H9 (cell line): Measurements from ENCODE around the gene TRMT1. TPM values are rescaled to one million over a fixed set of nuclear protein-coding genes. Genes with fewer than 3 reads are reported as not detected.

Experiments
- DNase-seq: peaks from one replicate; pipeline ENCODE4 v3.0.0-alpha.2; 2017
- H2AFZ ChIP-seq: one replicate; pipeline ENCODE4 v1.6.1; 2013; ENCODE audit warnings: mild to moderate bottlenecking, low read length, control low read depth, moderate library complexity
- H2AK5ac ChIP-seq: 2 replicates; pipeline ENCODE4 v1.6.1; 2013; ENCODE audit warnings: low read length, control low read depth, mixed read lengths; ENCODE audit not compliant: insufficient read length
- H2BK120ac ChIP-seq: one replicate; pipeline ENCODE4 v1.6.1; 2013; ENCODE audit warnings: low read depth, mild to moderate bottlenecking, low read length, control low read depth, inconsistent platforms; ENCODE audit not compliant: poor library complexity, severe bottlenecking
- H2BK12ac ChIP-seq: 2 replicates; pipeline ENCODE4 v1.6.1; 2013; ENCODE audit warnings: low read length, control low read depth, mixed read lengths, low read depth; ENCODE audit not compliant: insufficient read length
- H2BK15ac ChIP-seq: 2 replicates; pipeline ENCODE4 v1.6.1; 2013; ENCODE audit warnings: low read depth, low read length, control low read depth
- H2BK20ac ChIP-seq: one replicate; pipeline ENCODE4 v1.6.1; 2013; ENCODE audit warnings: low read depth, mild to moderate bottlenecking, low read length, control low read depth, inconsistent platforms; ENCODE audit not compliant: poor library complexity, severe bottlenecking
- H2BK5ac ChIP-seq: 2 replicates; pipeline ENCODE4 v1.6.1; 2013; ENCODE audit warnings: low read length, control low read depth, mixed read lengths; ENCODE audit not compliant: insufficient read length
- H3K14ac ChIP-seq: 2 replicates; pipeline ENCODE4 v1.6.1; 2013; ENCODE audit warnings: low read length, control low read depth; ENCODE audit not compliant: insufficient read depth
- H3K18ac ChIP-seq: 2 replicates; pipeline ENCODE4 v1.6.1; 2013; ENCODE audit warnings: low read depth, mild to moderate bottlenecking, mixed read lengths, low read length, control low read depth; ENCODE audit not compliant: insufficient read length
- H3K23ac ChIP-seq: 2 replicates; pipeline ENCODE4 v1.6.1; 2013; ENCODE audit warnings: low read length, control low read depth, mixed read lengths, low read depth; ENCODE audit not compliant: insufficient read length
- H3K23me2 ChIP-seq: 2 replicates; pipeline ENCODE4 v1.6.1; 2013; ENCODE audit warnings: low read depth, mild to moderate bottlenecking, mixed read lengths, low read length, control low read depth; ENCODE audit not compliant: insufficient read length, poor library complexity, severe bottlenecking
- H3K27ac ChIP-seq: 2 replicates; pipeline ENCODE4 v1.5.1; 2013; ENCODE audit warnings: low read length, control low read depth, mixed read lengths, low read depth; ENCODE audit not compliant: insufficient read length
- H3K27me3 ChIP-seq: 2 replicates; pipeline ENCODE4 v1.6.1; 2013; ENCODE audit warnings: low read length, control low read depth, inconsistent platforms; ENCODE audit not compliant: insufficient read depth
- H3K4ac ChIP-seq: 2 replicates; pipeline ENCODE4 v1.6.1; 2013; ENCODE audit warnings: low read depth, mild to moderate bottlenecking, control low read depth, inconsistent platforms, low read length, moderate library complexity
- H3K4me1 ChIP-seq: 2 replicates; pipeline ENCODE4 v1.6.1; 2013; ENCODE audit warnings: low read length, control low read depth, inconsistent platforms; ENCODE audit not compliant: insufficient read depth
- H3K4me2 ChIP-seq: 2 replicates; pipeline ENCODE4 v1.6.1; 2013; ENCODE audit warnings: low read length, control low read depth, mixed read lengths; ENCODE audit not compliant: insufficient read length, insufficient read depth
- H3K56ac ChIP-seq: 2 replicates; pipeline ENCODE4 v1.6.1; 2013; ENCODE audit warnings: low read depth, mild to moderate bottlenecking, mixed read lengths, low read length, control low read depth; ENCODE audit not compliant: insufficient read length
- H3K79me1 ChIP-seq: 2 replicates; pipeline ENCODE4 v1.6.1; 2013; ENCODE audit warnings: low read depth, mild to moderate bottlenecking, moderate library complexity, low read length, control low read depth, inconsistent platforms; ENCODE audit not compliant: insufficient read depth, poor library complexity, severe bottlenecking
- H3K79me2 ChIP-seq: 2 replicates; pipeline ENCODE4 v1.6.1; 2013; ENCODE audit warnings: low read length, control low read depth, inconsistent platforms; ENCODE audit not compliant: insufficient read depth
- H3K9ac ChIP-seq: 2 replicates; pipeline ENCODE4 v1.6.1; 2013; ENCODE audit warnings: low read length, control low read depth, mixed read lengths; ENCODE audit not compliant: insufficient read length; ENCODE audit errors: extremely low read depth
- H3K9me3 ChIP-seq: one replicate; pipeline ENCODE4 v1.6.1; 2013; ENCODE audit warnings: low read depth, low read length, inconsistent platforms; ENCODE audit not compliant: control insufficient read depth
- H3T11ph ChIP-seq: one replicate; pipeline ENCODE4 v1.6.1; 2013; ENCODE audit warnings: mild to moderate bottlenecking, low read length, control low read depth, inconsistent platforms
- H4K20me1 ChIP-seq: one replicate; pipeline ENCODE4 v1.6.1; 2013; ENCODE audit not compliant: control insufficient read depth, insufficient read length, insufficient read depth
- H4K5ac ChIP-seq: 2 replicates; pipeline ENCODE4 v1.6.1; 2013; ENCODE audit warnings: low read depth, mild to moderate bottlenecking, mixed read lengths, low read length, control low read depth; ENCODE audit not compliant: insufficient read length
- H4K8ac ChIP-seq: replicated peaks from 2 replicates; pipeline ENCODE4 v1.6.1; 2013; ENCODE audit warnings: low read length, control low read depth, mixed read lengths, low read depth; ENCODE audit not compliant: insufficient read length
- H4K91ac ChIP-seq: 2 replicates; pipeline ENCODE4 v1.6.1; 2013; ENCODE audit warnings: low read depth, mild to moderate bottlenecking, moderate library complexity, mixed read lengths, low read length, control low read depth; ENCODE audit not compliant: insufficient read length
- H3K27ac Mint-ChIP-seq, 3 experiments: 2 replicates in 2 of 3; 3 replicates in 1 of 3; pipeline ENCODE4 v1.8.0; 2020 to 2021; ENCODE audit warnings: mixed read lengths in 3 of 3, mild to moderate bottlenecking in 1 of 3, moderate library complexity in 1 of 3
- H3K27me3 Mint-ChIP-seq: 2 replicates; pipeline ENCODE4 v1.8.0; 2021; ENCODE audit warnings: low read depth, mild to moderate bottlenecking, moderate library complexity, mixed read lengths
- H3K36me3 Mint-ChIP-seq, 3 experiments: 2 replicates in 2 of 3; 3 replicates in 1 of 3; pipeline ENCODE4 v1.8.0; 2020 to 2021; ENCODE audit warnings: low read depth in 3 of 3, mixed read lengths in 3 of 3; ENCODE audit not compliant: insufficient read depth in 1 of 3
- H3K4me1 Mint-ChIP-seq, 2 experiments: 2 replicates each; pipeline ENCODE4 v1.8.0; 2020; ENCODE audit warnings: mixed read lengths in 2 of 2
- H3K4me3 Mint-ChIP-seq, 2 experiments: 2 replicates in 1 of 2; 3 replicates in 1 of 2; pipeline ENCODE4 v1.8.0; 2020 to 2021; ENCODE audit warnings: mild to moderate bottlenecking in 2 of 2, mixed read lengths in 2 of 2, moderate library complexity in 1 of 2
- H3K9me3 Mint-ChIP-seq, 2 experiments: 2 replicates in 1 of 2; 3 replicates in 1 of 2; pipeline ENCODE4 v1.8.0; 2020; ENCODE audit warnings: mild to moderate bottlenecking in 2 of 2, mixed read lengths in 2 of 2, moderate library complexity in 1 of 2
- WGBS: extraction: QIAGEN DNeasy Blood & Tissue Kit; methylation state at CpG from one replicate; pipeline ENCODE4 v1.1.7; 2013; ENCODE audit warnings: missing lambda C conversion rate, low lambda C conversion rate, mixed read lengths; ENCODE audit not compliant: insufficient read length; ENCODE audit errors: extremely low coverage; 5-methylcytosine and 5-hydroxymethylcytosine counted together
- total RNA-seq: library from RNA; stranded (reverse); gene quantifications from 2 replicates; pipeline ENCODE4 v1.2.1, GENCODE V29; 2021
- TF ChIP-seq, protein P1 (sequence below): fragments of 200-600 bp; sonication (generic); conservative IDR thresholded peaks from 3 replicates; pipeline ENCODE4 v1.8.0; 2021; ENCODE audit warnings: antibody characterized with exemption, mild to moderate bottlenecking

Gene TRMT1
- total RNA-seq, 1 experiment from 2014 or later, result 95.7 TPM

DNA sequence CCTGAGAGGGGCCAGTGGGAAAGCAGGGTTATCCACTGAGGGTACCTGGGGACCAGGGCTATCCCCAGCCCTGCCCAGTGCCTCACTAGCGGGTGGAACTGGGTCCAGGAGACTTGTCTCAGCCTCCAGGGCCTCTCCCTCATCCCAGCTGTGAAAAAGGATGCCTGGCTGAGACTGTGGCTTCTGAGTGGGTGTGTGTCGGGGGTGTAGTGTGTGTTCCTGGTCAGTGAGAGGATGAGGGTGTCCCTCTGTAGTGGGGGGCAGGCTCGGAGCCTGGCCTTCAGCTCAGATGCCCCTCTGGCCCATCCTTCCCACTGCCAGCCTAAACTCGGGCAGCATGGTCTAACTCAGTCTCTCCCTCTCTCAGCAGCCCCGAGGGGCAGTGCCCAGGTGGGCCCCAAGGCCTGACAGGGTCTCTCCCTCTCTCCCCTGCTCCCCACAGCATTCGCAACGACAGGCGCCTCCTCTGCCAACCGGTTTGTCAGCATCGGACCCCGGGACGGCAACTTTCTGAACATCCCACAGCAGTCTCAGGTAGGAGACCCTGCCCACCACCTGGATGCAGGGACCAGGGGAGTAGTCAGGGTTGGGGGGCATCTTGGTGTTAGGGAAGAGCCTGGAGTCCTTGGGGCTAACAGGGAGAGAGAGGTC lies 26.6 kb downstream of the TRMT1 start:
- Histone ChIP-seq H3K56ac (no peak overlapping the region), H3K79me2 (no peaks in the 10 kb centered on the region), H4K8ac (no peak overlapping the region), H4K20me1 (no peaks in the 10 kb centered on the region), H2BK120ac (no peak overlapping the region), H3K23me2 (no peaks in the 10 kb centered on the region), H3K14ac (no peak overlapping the region), H2BK15ac (no peak overlapping the region), H3K9me3 (no peaks in the 10 kb centered on the region), H3T11ph (no peak overlapping the region), H2AFZ (no peak overlapping the region), H2BK20ac (no peak overlapping the region), H3K23ac (no peak overlapping the region), H3K27ac (no peak overlapping the region), H3K79me1 (no peaks in the 10 kb centered on the region), H3K18ac (no peak overlapping the region), H2BK12ac (no peak overlapping the region), H3K4ac (no peak overlapping the region), H3K9ac (no peak overlapping the region), H3K27me3 (peaks cover 6% of the 10 kb centered on the region; the same call in 1 of the 2 replicates), H4K91ac (no peak overlapping the region), H2AK5ac (no peak overlapping the region), H3K4me1 (0 out of 2 replicates have a peak, but pooled peaks cover 2% of the 10 kb centered on the region), H3K4me2 (no peak overlapping the region), H4K5ac (no peak overlapping the region), H2BK5ac (no peak overlapping the region)
- no CpG with 5 or more reads among the region's 12 CpGs for WGBS
- H3K27ac Mint-ChIP-seq, result peak overlapping the region in 1 of 3 experiments; percentile 76; a peak in 1 of 7 replicates
- peaks cover 62% of the 10 kb centered on the region for H3K27me3 Mint-ChIP-seq
- peaks cover 22 to 41% of the 10 kb centered on the region in 2 experiments for H3K4me1 Mint-ChIP-seq
- H3K4me3 Mint-ChIP-seq, result no peak overlapping the region
- TF ChIP-seq, protein P1, sequence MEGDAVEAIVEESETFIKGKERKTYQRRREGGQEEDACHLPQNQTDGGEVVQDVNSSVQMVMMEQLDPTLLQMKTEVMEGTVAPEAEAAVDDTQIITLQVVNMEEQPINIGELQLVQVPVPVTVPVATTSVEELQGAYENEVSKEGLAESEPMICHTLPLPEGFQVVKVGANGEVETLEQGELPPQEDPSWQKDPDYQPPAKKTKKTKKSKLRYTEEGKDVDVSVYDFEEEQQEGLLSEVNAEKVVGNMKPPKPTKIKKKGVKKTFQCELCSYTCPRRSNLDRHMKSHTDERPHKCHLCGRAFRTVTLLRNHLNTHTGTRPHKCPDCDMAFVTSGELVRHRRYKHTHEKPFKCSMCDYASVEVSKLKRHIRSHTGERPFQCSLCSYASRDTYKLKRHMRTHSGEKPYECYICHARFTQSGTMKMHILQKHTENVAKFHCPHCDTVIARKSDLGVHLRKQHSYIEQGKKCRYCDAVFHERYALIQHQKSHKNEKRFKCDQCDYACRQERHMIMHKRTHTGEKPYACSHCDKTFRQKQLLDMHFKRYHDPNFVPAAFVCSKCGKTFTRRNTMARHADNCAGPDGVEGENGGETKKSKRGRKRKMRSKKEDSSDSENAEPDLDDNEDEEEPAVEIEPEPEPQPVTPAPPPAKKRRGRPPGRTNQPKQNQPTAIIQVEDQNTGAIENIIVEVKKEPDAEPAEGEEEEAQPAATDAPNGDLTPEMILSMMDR, result no peak
- no peaks in the 10 kb centered on the region for H3K36me3 Mint-ChIP-seq
- no peak for DNase-seq
- H3K9me3 Mint-ChIP-seq, result no peaks in the 10 kb centered on the region
